KOPT-K1 (cell line): Measurements from ENCODE around the gene TBKBP1.

Source experiments
- H3K27ac ChIP-seq: fragments of 200-600 bp; sonication (generic); 2 replicates; pipeline ENCODE4 v1.5.1; 2016; ENCODE audit warnings: antibody characterized with exemption, mild to moderate bottlenecking, low read depth, low read length; ENCODE audit not compliant: poor library complexity, severe bottlenecking
- H3K36me3 ChIP-seq: fragments of 200-600 bp; sonication (generic); 2 replicates; pipeline ENCODE4 v1.5.1; 2017; ENCODE audit warnings: antibody characterized with exemption, mild to moderate bottlenecking, low read length, moderate library complexity; ENCODE audit not compliant: insufficient read depth
- H3K9me3 ChIP-seq: fragments of 200-600 bp; sonication (generic); 2 replicates; pipeline ENCODE4 v1.5.1; 2017; ENCODE audit warnings: antibody characterized with exemption, low read length, mild to moderate bottlenecking; ENCODE audit not compliant: insufficient read depth, poor library complexity, severe bottlenecking

TBKBP1 gene

GRCh38 chr17:47701608-47702007, 7.6 kb downstream of the TBKBP1 start:
- Histone ChIP-seq H3K27ac (no peak overlapping the region), H3K36me3 (no peaks in the 10 kb centered on the region), H3K9me3 (no peaks in the 10 kb centered on the region)

GRCh38 chr17:47702391-47702995, 8.5 kb downstream of the TBKBP1 start:
- no peaks in the 10 kb centered on the region for H3K9me3 ChIP-seq
- H3K36me3 ChIP-seq, result no peaks in the 10 kb centered on the region

GRCh38 chr17:47703191-47703591, 9.2 kb downstream of the TBKBP1 start:
- H3K36me3 ChIP-seq, result no peaks in the 10 kb centered on the region
- no peaks in the 10 kb centered on the region for H3K9me3 ChIP-seq
- no peak overlapping the region for H3K27ac ChIP-seq

More at GRCh38 chr17:47702391-47702995, 8.5 kb downstream of the TBKBP1 start:
- H3K27ac ChIP-seq, result no peak overlapping the region

- H3K36me3 ChIP-seq, result no peaks in the 10 kb centered on the region
- H3K9me3 ChIP-seq, result no peaks in the 10 kb centered on the region
- H3K27ac ChIP-seq, result no peak overlapping the region
Observed at GRCh38 chr17:47703671-47704070, 9.7 kb downstream of the TBKBP1 start.

- no peaks in the 10 kb centered on the region for H3K36me3 ChIP-seq
- no peaks in the 10 kb centered on the region for H3K9me3 ChIP-seq
- no peak overlapping the region for H3K27ac ChIP-seq
Observed at GRCh38 chr17:47704116-47704515, 10.2 kb downstream of the TBKBP1 start.

- H3K36me3 ChIP-seq, result no peaks in the 10 kb centered on the region
- H3K9me3 ChIP-seq, result no peaks in the 10 kb centered on the region
- no peak overlapping the region for H3K27ac ChIP-seq
Observed at GRCh38 chr17:47704736-47705135, 10.8 kb downstream of the TBKBP1 start.

- Histone ChIP-seq H3K9me3 (no peaks in the 10 kb centered on the region), H3K36me3 (no peaks in the 10 kb centered on the region), H3K27ac (peak overlapping the region; percentile 17)
Observed at GRCh38 chr17:47705536-47706530, 11.9 kb downstream of the TBKBP1 start.

GRCh38 chr17:47707056-47707804, 13.3 kb downstream of the TBKBP1 start:
- no peaks in the 10 kb centered on the region for H3K36me3 ChIP-seq
- H3K27ac ChIP-seq, result no peak overlapping the region
- H3K9me3 ChIP-seq, result no peaks in the 10 kb centered on the region

- H3K9me3 ChIP-seq, result no peaks in the 10 kb centered on the region
- no peak overlapping the region for H3K27ac ChIP-seq
- no peaks in the 10 kb centered on the region for H3K36me3 ChIP-seq
Observed at GRCh38 chr17:47707884-47708283, 13.9 kb downstream of the TBKBP1 start.

GRCh38 chr17:47708312-47708863, 14.4 kb downstream of the TBKBP1 start:
- Histone ChIP-seq H3K27ac (no peak overlapping the region), H3K9me3 (no peaks in the 10 kb centered on the region), H3K36me3 (no peaks in the 10 kb centered on the region)

GRCh38 chr17:47708864-47709541, 15.0 kb downstream of the TBKBP1 start:
- no peaks in the 10 kb centered on the region for H3K36me3 ChIP-seq
- H3K9me3 ChIP-seq, result no peaks in the 10 kb centered on the region
- H3K27ac ChIP-seq, result no peak overlapping the region

GRCh38 chr17:47709594-47709993, 15.6 kb downstream of the TBKBP1 start:
- no peaks in the 10 kb centered on the region for H3K36me3 ChIP-seq
- no peaks in the 10 kb centered on the region for H3K9me3 ChIP-seq

GRCh38 chr17:47711366-47712099, 17.6 kb downstream of the TBKBP1 start:
- H3K27ac ChIP-seq, result no peak overlapping the region
- no peaks in the 10 kb centered on the region for H3K9me3 ChIP-seq
- H3K36me3 ChIP-seq, result no peaks in the 10 kb centered on the region

More at GRCh38 chr17:47709594-47709993, 15.6 kb downstream of the TBKBP1 start:
- no peak overlapping the region for H3K27ac ChIP-seq
